Measurements from ENCODE around the gene WHRN. TPM values are rescaled to one million over a fixed set of nuclear protein-coding genes. Genes with fewer than 3 reads are reported as not detected.

WHRN gene
- polyA plus RNA-seq, 1 donor from 2014 or later, result 2.5 TPM

- TF ChIP-seq MXI1 (conservative IDR thresholded peaks at IDR 0.05; ENCODE audit: poor library complexity, severe bottlenecking), result no peak
These were observed 8.6 kb upstream of the WHRN start (continued) for GRCh38 chr9:114513959-114514267.

- Histone ChIP-seq H3K9ac (ENCODE audit: low read length) (no peak overlapping the region), H3K36me3 (ENCODE audit: insufficient read depth, low read length) (no peaks in the 10 kb centered on the region), H3K27ac (ENCODE audit: low read length) (no peak overlapping the region), H3K9me3 (ENCODE audit: low read length) (no peaks in the 10 kb centered on the region), H4K20me1 (ENCODE audit: insufficient read depth) (no peaks in the 10 kb centered on the region), H3F3A (ENCODE audit: insufficient read depth, low read length, poor library complexity, severe bottlenecking) (no peaks in the 10 kb centered on the region), H2AFZ (ENCODE audit: low read depth, low read length) (no peak overlapping the region), H3K4me3 (ENCODE audit: low read length) (no peak overlapping the region), H3K4me2 (ENCODE audit: low read length) (no peak overlapping the region), H3K27me3 (ENCODE audit: insufficient read depth, low read depth, low read length) (no peaks in the 10 kb centered on the region), H3K79me2 (replicated peaks; ENCODE audit: insufficient read depth, low read length) (no peaks in the 10 kb centered on the region), H3K9me2 (ENCODE audit: insufficient read depth, low read length) (no peaks in the 10 kb centered on the region)
- no peak for TF ChIP-seq TAF1 (IDR thresholded peaks at IDR 0.05; ENCODE audit: low read depth)
- TF ChIP-seq REST (IDR thresholded peaks at IDR 0.05; ENCODE audit: borderline replicate concordance), result no peak
- TF ChIP-seq EZH2 (IDR thresholded peaks at IDR 0.05; ENCODE audit: borderline replicate concordance, insufficient read depth, low read length, poor library complexity, severe bottlenecking), result no peak
- TF ChIP-seq CTCF (IDR thresholded peaks at IDR 0.05; ENCODE audit: poor library complexity, severe bottlenecking), result no peak
- TF ChIP-seq SMC3 (conservative IDR thresholded peaks at IDR 0.05; ENCODE audit: poor library complexity), result no peak
- no peak for TF ChIP-seq RAD21 (conservative IDR thresholded peaks at IDR 0.05)
- no peak for TF ChIP-seq POLR2AphosphoS5 (IDR thresholded peaks at IDR 0.05)
- TF ChIP-seq MXI1 (conservative IDR thresholded peaks at IDR 0.05; ENCODE audit: poor library complexity, severe bottlenecking), result no peak
- TF ChIP-seq EP300 (conservative IDR thresholded peaks at IDR 0.05; ENCODE audit: poor library complexity, severe bottlenecking), result no peak
These were observed 8.0 kb upstream of the WHRN start for GRCh38 chr9:114513055-114513958.

All from neural cell (in vitro differentiated cells).